ENCODE measurements around the gene MYB. TPM values are rescaled to one million over a fixed set of nuclear protein-coding genes. Genes with fewer than 3 reads are reported as not detected.

The MYB gene
- total RNA-seq, 4 donors from 2014 or later, result 2.6 to 6.9 (median 3.1) TPM

DNA sequence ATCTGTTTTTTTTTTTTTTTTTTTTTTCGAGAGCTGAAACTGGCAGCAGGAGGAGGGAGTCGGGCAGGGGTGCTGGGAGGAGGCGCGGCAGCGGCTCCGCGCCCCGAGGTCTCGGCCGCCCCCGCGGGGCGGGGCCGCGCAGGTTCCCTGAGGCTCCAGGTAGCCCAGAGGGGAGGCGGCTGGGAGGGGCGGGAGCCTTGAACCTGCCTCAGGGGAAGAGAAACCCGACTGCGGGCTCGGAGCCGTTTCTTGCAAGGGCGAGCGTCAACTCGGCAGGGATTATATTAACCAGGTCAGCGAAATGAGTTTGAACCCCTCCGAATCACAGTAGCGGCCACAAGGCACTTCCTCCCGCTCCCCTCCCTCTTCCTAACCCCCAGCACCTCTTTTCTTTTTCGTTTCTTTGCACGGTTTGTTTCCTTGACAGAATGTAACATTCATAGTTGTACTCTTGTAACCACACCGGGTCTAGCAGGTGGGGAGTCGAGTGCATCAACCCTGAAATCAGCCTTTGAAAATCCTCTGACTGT is 2.0 kb downstream of the MYB start:
- TF ChIP-seq POLR2A (IDR thresholded peaks at IDR 0.05), result no peak
- TF ChIP-seq, protein P1, sequence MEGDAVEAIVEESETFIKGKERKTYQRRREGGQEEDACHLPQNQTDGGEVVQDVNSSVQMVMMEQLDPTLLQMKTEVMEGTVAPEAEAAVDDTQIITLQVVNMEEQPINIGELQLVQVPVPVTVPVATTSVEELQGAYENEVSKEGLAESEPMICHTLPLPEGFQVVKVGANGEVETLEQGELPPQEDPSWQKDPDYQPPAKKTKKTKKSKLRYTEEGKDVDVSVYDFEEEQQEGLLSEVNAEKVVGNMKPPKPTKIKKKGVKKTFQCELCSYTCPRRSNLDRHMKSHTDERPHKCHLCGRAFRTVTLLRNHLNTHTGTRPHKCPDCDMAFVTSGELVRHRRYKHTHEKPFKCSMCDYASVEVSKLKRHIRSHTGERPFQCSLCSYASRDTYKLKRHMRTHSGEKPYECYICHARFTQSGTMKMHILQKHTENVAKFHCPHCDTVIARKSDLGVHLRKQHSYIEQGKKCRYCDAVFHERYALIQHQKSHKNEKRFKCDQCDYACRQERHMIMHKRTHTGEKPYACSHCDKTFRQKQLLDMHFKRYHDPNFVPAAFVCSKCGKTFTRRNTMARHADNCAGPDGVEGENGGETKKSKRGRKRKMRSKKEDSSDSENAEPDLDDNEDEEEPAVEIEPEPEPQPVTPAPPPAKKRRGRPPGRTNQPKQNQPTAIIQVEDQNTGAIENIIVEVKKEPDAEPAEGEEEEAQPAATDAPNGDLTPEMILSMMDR (IDR thresholded peaks at IDR 0.05), result no peak
- H3K36me3 ChIP-seq, result no peaks in the 10 kb centered on the region
- intact Hi-C loops (cut with DNase I), result no loop called here
- 0 to 1% methylated on average over 16 to 17 of the region's 32 CpGs for WGBS, 2 donors
- H3K4me1 ChIP-seq, result peaks cover 3 to 63% (median 22%) of the 10 kb centered on the region in 3 donors
- H3K27ac ChIP-seq, result peak overlapping the region in 3 of 4 donors; percentile 25 to 65 (median 60)
- H3K9me3 ChIP-seq, result no peaks in the 10 kb centered on the region
- peak overlapping the region; percentile 43 to 79 (median 62) for H3K4me3 ChIP-seq
- DNase-seq, result no peak
- peaks cover 0 to 40% (median 4%) of the 10 kb centered on the region in 4 donors for H3K27me3 ChIP-seq

DNA sequence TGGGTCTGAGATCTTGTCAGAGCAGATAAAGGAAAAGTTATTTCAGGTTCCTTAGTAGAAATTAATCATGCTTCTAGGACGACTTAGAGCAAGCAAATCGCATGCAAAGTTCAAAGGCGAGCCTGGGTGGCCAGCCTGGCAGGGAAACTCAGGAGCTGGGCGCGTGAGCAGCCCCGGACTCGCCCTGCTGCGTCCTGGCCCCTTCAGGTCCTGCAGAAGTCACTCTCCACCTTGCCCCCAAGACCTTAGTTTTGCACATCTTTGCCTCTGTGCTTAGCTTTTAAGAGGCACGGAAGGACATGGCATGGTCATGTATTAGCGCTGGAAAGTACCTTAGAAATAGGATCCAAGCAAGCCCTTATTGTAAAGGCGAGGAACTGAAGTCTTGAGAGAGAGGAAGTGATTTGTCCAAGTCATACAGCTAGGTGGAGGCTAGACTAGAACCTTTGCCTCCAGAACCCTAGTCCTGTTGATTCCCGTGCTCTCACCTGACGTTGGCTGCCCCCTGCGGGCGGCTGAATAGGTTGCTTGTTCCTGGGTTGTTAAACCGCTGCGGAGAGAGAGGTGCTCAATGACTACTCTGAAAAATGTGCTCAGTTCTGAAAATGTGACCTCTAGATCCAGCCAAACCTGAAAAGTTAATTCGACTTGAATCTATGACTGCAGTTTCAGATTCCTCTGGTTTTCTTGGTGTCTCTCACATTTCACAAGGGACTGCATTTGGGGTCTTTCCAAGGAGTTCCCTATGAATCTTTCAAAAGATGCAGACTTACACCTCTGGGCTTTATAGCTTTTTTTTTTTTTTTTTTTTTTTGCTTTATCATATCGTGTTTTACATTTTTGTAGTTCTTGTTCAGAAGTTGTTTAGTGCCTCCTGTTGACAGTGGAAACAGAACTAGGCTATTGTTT is 2.7 kb downstream of the MYB start:
- TF ChIP-seq, protein P1 (IDR thresholded peaks at IDR 0.05), result peak; percentile 33 to 71 (median 52)
- TF ChIP-seq POLR2A (IDR thresholded peaks at IDR 0.05), result no peak
- DNase-seq, result no peak
- peak overlapping the region; percentile 43 to 79 (median 62) for H3K4me3 ChIP-seq
- WGBS, 2 donors, result 6 to 7% methylated on average over 19 of the region's 19 CpGs
- peaks cover 0 to 44% (median 4%) of the 10 kb centered on the region in 4 donors for H3K27me3 ChIP-seq
- H3K9me3 ChIP-seq, result no peaks in the 10 kb centered on the region
- peak overlapping the region in 3 of 4 donors; percentile 25 to 65 (median 60) for H3K27ac ChIP-seq
- intact Hi-C loops (cut with DNase I), result no loop called here
- H3K4me1 ChIP-seq, result peaks cover 3 to 63% (median 22%) of the 10 kb centered on the region in 3 donors
- H3K36me3 ChIP-seq, result no peaks in the 10 kb centered on the region

DNA sequence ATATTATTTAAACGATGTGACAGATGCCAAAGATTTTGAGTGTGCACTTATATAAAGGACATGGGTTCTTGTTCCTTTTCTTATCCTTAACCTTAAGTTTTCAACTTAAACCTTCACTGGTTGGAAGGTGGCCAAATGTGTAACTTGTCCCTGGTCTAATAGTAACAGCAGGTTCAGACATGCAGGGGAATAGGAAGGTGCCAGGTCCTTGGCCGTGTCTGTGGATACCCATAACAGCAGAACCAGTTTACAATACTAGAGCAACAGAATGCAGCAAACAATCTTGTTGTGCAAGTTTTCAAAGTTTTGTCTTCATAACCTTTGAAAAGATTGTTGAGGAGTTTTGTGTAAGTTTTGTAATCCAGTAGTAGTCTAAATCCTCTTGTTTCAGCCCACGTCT is 4.4 kb downstream of the MYB start:
- Histone ChIP-seq H3K4me3 (no peak overlapping the region), H3K4me1 (peaks cover 3 to 52% (median 22%) of the 10 kb centered on the region in 3 donors), H3K27ac (peak overlapping the region in 2 of 4 donors; percentile 54 to 57), H3K9me3 (no peaks in the 10 kb centered on the region), H3K27me3 (peaks cover 0 to 47% (median 4%) of the 10 kb centered on the region in 4 donors), H3K36me3 (peaks cover 0 to 5% (median 0%) of the 10 kb centered on the region in 3 donors)
- no peak for TF ChIP-seq POLR2A (IDR thresholded peaks at IDR 0.05)
- TF ChIP-seq, protein P1 (IDR thresholded peaks at IDR 0.05), result no peak
- intact Hi-C loops (cut with DNase I), result no loop called here
- 32 to 45% methylated on average over 3 of the region's 3 CpGs for WGBS, 2 donors
- no peak for DNase-seq

DNA sequence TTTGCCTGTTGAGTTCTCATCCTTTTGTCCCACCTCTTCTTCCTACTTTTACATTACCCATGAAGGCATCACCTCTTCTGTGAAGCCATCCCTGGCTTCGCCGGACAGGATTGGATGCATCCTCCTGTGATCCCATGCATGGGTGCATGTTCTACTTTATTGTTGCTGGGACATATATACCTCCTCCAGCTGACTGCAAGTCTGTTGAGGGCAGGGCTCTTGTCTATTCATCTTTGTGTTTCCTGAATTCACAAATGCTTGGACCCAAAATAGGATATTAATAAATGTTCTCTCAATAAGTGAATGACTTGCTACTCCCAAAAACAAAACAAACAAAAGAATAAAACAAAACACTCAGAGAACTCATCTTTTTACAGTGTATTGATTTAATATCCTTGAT is 5.1 kb downstream of the MYB start:
- 90 to 100% methylated on average over 2 of the region's 2 CpGs for WGBS, 2 donors
- H3K4me3 ChIP-seq, result no peak overlapping the region
- peak overlapping the region in 1 of 4 donors; percentile 40 for H3K27ac ChIP-seq
- H3K36me3 ChIP-seq, result peaks cover 0 to 6% (median 0%) of the 10 kb centered on the region in 3 donors
- no peak for DNase-seq
- TF ChIP-seq, protein P1 (IDR thresholded peaks at IDR 0.05), result no peak
- TF ChIP-seq POLR2A (IDR thresholded peaks at IDR 0.05), result no peak
- no peaks in the 10 kb centered on the region for H3K9me3 ChIP-seq
- H3K27me3 ChIP-seq, result peaks cover 0 to 47% (median 4%) of the 10 kb centered on the region in 4 donors
- peaks cover 3 to 49% (median 22%) of the 10 kb centered on the region in 3 donors for H3K4me1 ChIP-seq
- intact Hi-C loops (cut with DNase I), result no loop called here

DNA sequence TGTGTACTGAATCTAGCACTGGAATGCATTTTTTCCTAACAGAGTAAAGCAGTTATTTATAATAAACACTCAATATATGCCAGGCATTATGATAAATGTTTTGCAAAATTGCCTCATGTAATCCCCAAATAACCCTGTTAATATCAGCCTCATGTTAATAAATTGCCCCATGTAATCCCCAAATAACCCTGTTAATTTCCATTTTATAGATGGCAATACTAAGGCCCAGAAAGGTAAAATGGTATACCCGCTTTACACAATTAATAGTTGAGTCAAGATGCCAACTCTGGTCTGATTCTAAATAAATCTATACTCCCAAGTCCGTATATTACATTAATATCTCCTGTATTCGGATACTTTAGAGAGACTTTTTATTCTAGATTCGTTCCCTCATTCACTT is 6.3 kb downstream of the MYB start:
- Histone ChIP-seq H3K27ac (no peak overlapping the region), H3K4me3 (no peak overlapping the region), H3K4me1 (peaks cover 3 to 40% (median 14%) of the 10 kb centered on the region in 3 donors), H3K9me3 (no peaks in the 10 kb centered on the region), H3K36me3 (peaks cover 0 to 10% (median 0%) of the 10 kb centered on the region in 3 donors), H3K27me3 (peaks cover 0 to 47% (median 4%) of the 10 kb centered on the region in 4 donors)
- intact Hi-C loops (cut with DNase I), result no loop called here
- 90 to 94% methylated on average over 4 of the region's 4 CpGs for WGBS, 2 donors
- TF ChIP-seq, protein P1 (IDR thresholded peaks at IDR 0.05), result no peak
- no peak for TF ChIP-seq POLR2A (IDR thresholded peaks at IDR 0.05)
- DNase-seq, result no peak

All from esophagus squamous epithelium (tissue), 5 donors.